ENCODE measurements around the gene PCTP. TPM values are rescaled to one million over a fixed set of nuclear protein-coding genes. Genes with fewer than 3 reads are reported as not detected.

PCTP gene
- total and polyA plus RNA-seq, 3 donors from 2014 or later: 22.6 to 32.0 (median 24.0) TPM

DNA sequence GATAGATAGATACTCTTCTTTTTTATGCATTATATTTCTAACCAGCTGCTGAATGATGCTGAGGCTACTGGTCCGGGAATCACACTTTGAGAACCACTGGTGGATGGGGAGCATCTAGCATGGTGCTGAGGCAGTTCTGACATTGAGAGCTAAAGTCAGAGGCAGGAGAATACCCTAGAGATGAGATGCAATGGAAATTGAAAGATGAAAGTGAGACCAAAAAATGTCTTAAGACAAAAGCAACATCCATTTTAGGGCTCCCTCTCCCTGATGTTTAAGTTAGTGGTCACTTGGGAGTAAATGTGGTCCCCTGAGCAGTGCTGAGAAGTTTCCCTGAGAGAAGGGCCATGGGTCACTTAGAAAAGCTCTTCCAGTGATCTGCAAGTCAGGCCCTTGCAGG is 6.8 kb downstream of the PCTP start:
- Histone ChIP-seq H3K9me3 (no peaks in the 10 kb centered on the region), H3K27ac (peak overlapping the region in 1 of 2 donors; percentile 88), H3K27me3 (no peaks in the 10 kb centered on the region), H3K36me3 (ENCODE audit: low read depth, missing control alignments) (no peaks in the 10 kb centered on the region), H3K4me3 (no peak overlapping the region), H3K4me1 (peaks cover 41% of the 10 kb centered on the region)
- no peak for DNase-seq
- 89 to 93% methylated on average over 1 of the region's 1 CpG for WGBS, 2 donors
- TF ChIP-seq POLR2A (IDR thresholded peaks at IDR 0.05): no peak
- TF ChIP-seq, protein P1, sequence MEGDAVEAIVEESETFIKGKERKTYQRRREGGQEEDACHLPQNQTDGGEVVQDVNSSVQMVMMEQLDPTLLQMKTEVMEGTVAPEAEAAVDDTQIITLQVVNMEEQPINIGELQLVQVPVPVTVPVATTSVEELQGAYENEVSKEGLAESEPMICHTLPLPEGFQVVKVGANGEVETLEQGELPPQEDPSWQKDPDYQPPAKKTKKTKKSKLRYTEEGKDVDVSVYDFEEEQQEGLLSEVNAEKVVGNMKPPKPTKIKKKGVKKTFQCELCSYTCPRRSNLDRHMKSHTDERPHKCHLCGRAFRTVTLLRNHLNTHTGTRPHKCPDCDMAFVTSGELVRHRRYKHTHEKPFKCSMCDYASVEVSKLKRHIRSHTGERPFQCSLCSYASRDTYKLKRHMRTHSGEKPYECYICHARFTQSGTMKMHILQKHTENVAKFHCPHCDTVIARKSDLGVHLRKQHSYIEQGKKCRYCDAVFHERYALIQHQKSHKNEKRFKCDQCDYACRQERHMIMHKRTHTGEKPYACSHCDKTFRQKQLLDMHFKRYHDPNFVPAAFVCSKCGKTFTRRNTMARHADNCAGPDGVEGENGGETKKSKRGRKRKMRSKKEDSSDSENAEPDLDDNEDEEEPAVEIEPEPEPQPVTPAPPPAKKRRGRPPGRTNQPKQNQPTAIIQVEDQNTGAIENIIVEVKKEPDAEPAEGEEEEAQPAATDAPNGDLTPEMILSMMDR (IDR thresholded peaks at IDR 0.05): no peak
- intact Hi-C loops (cut with DNase I; ENCODE audit: low total_unique reads): no loop called here

DNA sequence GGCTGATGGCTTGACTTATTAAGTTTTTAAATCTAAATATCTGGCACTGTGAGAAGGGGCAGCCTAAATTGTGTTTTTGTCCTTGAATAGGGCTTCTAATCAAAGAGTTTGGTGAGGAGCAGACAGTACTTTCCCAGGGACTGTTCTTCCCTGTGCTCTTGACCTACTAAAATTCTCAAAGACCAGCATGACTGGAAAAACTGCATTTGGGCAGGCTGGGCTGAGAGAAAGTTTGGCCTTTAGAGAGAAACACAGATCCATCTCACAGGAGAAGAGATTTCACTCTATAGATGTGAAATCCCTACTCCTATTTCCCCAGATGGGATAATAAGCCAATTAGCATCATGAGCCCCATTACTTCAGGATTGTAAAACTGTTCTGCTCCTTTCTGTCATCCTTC is 7.3 kb downstream of the PCTP start:
- Histone ChIP-seq H3K27ac (peak overlapping the region; percentile 64 to 88), H3K4me3 (no peak overlapping the region), H3K9me3 (no peaks in the 10 kb centered on the region), H3K4me1 (peaks cover 38% of the 10 kb centered on the region), H3K27me3 (no peaks in the 10 kb centered on the region), H3K36me3 (ENCODE audit: low read depth, missing control alignments) (no peaks in the 10 kb centered on the region)
- DNase-seq: peak; percentile 31
- TF ChIP-seq POLR2A (IDR thresholded peaks at IDR 0.05): no peak
- TF ChIP-seq, protein P1 (IDR thresholded peaks at IDR 0.05): no peak
- intact Hi-C loops (cut with DNase I; ENCODE audit: low total_unique reads): no loop called here

DNA sequence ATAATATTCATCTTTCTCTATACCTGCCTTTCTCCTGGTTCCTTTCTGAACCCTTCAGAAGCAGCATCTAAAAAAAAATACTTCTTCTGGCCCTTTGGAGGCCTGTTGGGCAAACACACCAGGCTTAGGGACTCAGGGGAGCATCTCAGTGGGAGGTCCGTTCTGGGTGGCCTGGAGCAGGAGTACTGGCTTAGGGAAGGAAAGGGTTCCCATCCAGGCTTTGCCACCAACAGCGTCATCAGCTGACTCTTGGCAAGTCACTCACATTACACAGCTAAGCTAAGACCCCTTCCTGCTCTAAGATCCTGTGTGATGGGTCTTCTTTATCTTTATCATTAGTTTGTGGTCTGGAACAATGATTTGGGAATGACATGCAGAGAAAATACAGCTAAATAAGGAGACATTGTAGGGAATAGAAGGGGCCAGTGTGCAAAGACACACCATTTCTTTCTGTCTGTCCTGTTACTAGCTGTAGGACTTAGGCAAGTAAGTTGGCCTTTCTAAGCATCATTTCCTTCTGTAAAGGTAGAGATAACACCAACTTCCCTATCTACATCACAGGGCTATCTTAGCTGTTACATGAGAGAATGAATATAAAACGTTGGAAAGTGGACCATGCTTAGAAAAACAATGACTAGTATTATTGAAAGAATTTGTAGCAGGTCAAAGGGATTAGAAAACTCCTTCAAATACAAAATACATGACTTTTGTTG is 9.9 kb downstream of the PCTP start:
- Histone ChIP-seq H3K27ac (peak overlapping the region; percentile 48 to 88), H3K9me3 (no peaks in the 10 kb centered on the region), H3K4me1 (peaks cover 40% of the 10 kb centered on the region), H3K36me3 (ENCODE audit: low read depth, missing control alignments) (no peaks in the 10 kb centered on the region), H3K27me3 (no peaks in the 10 kb centered on the region), H3K4me3 (no peak overlapping the region)
- TF ChIP-seq, protein P1 (IDR thresholded peaks at IDR 0.05): no peak
- no peak for TF ChIP-seq POLR2A (IDR thresholded peaks at IDR 0.05)
- intact Hi-C loops (cut with DNase I; ENCODE audit: low total_unique reads): no loop called here
- WGBS, 2 donors: 37 to 44% methylated on average over 3 of the region's 3 CpGs
- peak; percentile 70 for DNase-seq

DNA sequence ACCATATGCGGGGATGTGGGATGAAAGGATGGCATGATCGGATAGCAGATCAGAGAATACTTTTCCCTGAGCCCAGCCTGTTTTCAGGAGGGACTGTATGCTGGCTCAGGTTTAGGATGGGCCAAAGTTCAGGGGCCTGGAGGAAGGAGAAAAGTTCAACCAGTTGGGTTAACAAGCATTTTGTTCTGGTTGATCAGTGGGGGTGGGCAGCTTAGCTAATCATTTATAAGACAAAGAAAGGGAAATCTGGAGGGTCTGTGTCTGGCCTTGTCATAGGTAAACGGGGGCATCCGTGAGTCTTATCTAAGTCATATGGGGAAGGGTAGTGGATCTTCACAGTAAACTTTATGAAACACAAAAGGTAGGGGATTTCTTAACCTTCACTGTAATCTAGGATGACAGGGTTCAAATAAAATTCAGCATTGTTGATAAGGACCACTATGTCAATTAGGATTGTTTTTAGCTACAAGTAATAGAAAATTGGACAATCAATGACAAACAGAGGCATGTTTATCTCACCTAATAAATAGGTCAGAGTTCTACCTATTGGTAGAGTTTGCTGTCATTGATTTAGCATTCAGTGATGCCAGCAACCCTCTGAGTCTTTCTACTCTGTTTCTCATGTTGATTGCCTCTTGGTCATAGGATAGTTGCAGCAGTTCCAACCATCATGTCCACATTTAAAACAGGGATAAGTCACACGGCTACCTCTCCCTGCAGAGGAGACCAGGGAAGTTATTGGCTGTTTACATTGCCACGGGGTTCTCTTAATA is 11.4 kb downstream of the PCTP start:
- 76 to 79% methylated on average over 6 of the region's 6 CpGs for WGBS, 2 donors
- Histone ChIP-seq H3K4me3 (no peak overlapping the region), H3K36me3 (ENCODE audit: low read depth, missing control alignments) (no peaks in the 10 kb centered on the region), H3K9me3 (no peaks in the 10 kb centered on the region), H3K27ac (peak overlapping the region in 1 of 2 donors; percentile 88), H3K4me1 (peaks cover 40% of the 10 kb centered on the region), H3K27me3 (no peaks in the 10 kb centered on the region)
- no peak for DNase-seq
- intact Hi-C loops (cut with DNase I; ENCODE audit: low total_unique reads): no loop called here
- TF ChIP-seq, protein P1 (IDR thresholded peaks at IDR 0.05): no peak

All from testis (tissue), 3 donors.